ENCODE data around the gene FNIP2.
"Not testable (repeated sequence)": the region's sequence is repeated elsewhere in the genome, so short reads cannot be mapped to it uniquely, and the experiment has no call there.

Gene FNIP2

GRCh38 chr4:158814207-158814606 is 45.4 kb downstream of the FNIP2 start:
- no peak for DNase-seq (ENCODE audit: low read depth in 3 of 3)

- no peak for DNase-seq (ENCODE audit: low read depth in 3 of 3)
These were observed 46.0 kb downstream of the FNIP2 start for GRCh38 chr4:158814636-158815330.

- no peak for DNase-seq (ENCODE audit: low read depth in 3 of 3)
These were observed 48.1 kb downstream of the FNIP2 start for GRCh38 chr4:158816955-158817354.

- DNase-seq (ENCODE audit: low read depth in 3 of 3): no peak
These were observed 48.9 kb downstream of the FNIP2 start for GRCh38 chr4:158817562-158818296.

- DNase-seq (ENCODE audit: low read depth in 3 of 3): no peak
These were observed 49.8 kb downstream of the FNIP2 start for GRCh38 chr4:158818560-158819140.

- no peak for DNase-seq (ENCODE audit: low read depth in 3 of 3)
These were observed 51.3 kb downstream of the FNIP2 start for GRCh38 chr4:158819942-158820786.

GRCh38 chr4:158821228-158821971 is 52.6 kb downstream of the FNIP2 start:
- DNase-seq (ENCODE audit: low read depth in 3 of 3): no peak

GRCh38 chr4:158822348-158822747 is 53.5 kb downstream of the FNIP2 start:
- no peak for DNase-seq (ENCODE audit: low read depth in 3 of 3)

- no peak for DNase-seq (ENCODE audit: low read depth in 3 of 3)
These were observed 54.6 kb downstream of the FNIP2 start for GRCh38 chr4:158823461-158823873.

GRCh38 chr4:158824425-158825274 is 55.8 kb downstream of the FNIP2 start:
- DNase-seq (ENCODE audit: low read depth in 3 of 3): no peak

- no peak for DNase-seq (ENCODE audit: low read depth in 3 of 3)
These were observed 56.7 kb downstream of the FNIP2 start for GRCh38 chr4:158825433-158826036.

- no peak for DNase-seq (ENCODE audit: low read depth in 3 of 3)
These were observed 57.2 kb downstream of the FNIP2 start for GRCh38 chr4:158826057-158826456.

GRCh38 chr4:158826882-158827281 is 58.1 kb downstream of the FNIP2 start:
- DNase-seq (ENCODE audit: low read depth in 3 of 3): no peak

- DNase-seq (ENCODE audit: low read depth in 3 of 3): no peak
These were observed 58.7 kb downstream of the FNIP2 start for GRCh38 chr4:158827543-158827981.

- not testable (repeated sequence) for DNase-seq (ENCODE audit: low read depth in 3 of 3)
These were observed 59.3 kb downstream of the FNIP2 start for GRCh38 chr4:158828151-158828550.

- DNase-seq (ENCODE audit: low read depth in 3 of 3): no peak
These were observed 60.4 kb downstream of the FNIP2 start for GRCh38 chr4:158829254-158829653.

GRCh38 chr4:158833602-158834001 is 64.8 kb downstream of the FNIP2 start:
- no peak for DNase-seq (ENCODE audit: low read depth in 3 of 3)

- DNase-seq (ENCODE audit: low read depth in 3 of 3): no peak
These were observed 66.6 kb downstream of the FNIP2 start for GRCh38 chr4:158835226-158836001.

- no peak for DNase-seq (ENCODE audit: low read depth in 3 of 3)
These were observed 67.2 kb downstream of the FNIP2 start for GRCh38 chr4:158836002-158836369.
